Trophoblast cell (in vitro differentiated cells and primary cell): ENCODE data around the gene TBC1D8.

Experiments
- DNase-seq, 2 donors: peaks; one replicate each; pipeline ENCODE4 v3.0.0-alpha.2; 2016
- H2AFZ ChIP-seq: 2 replicates; pipeline ENCODE4 v1.6.1; 2013; ENCODE audit warnings: low read length, moderate library complexity, mild to moderate bottlenecking; ENCODE audit not compliant: insufficient read depth, poor library complexity
- H2AK5ac ChIP-seq: 2 replicates; pipeline ENCODE4 v1.6.1; 2013; ENCODE audit warnings: mild to moderate bottlenecking, low read length
- H2BK120ac ChIP-seq: 2 replicates; pipeline ENCODE4 v1.6.1; 2013; ENCODE audit warnings: low read length, mild to moderate bottlenecking, moderate library complexity; ENCODE audit not compliant: insufficient read depth, poor library complexity
- H2BK12ac ChIP-seq: 2 replicates; pipeline ENCODE4 v1.6.1; 2013; ENCODE audit warnings: mild to moderate bottlenecking, low read length, moderate library complexity
- H2BK5ac ChIP-seq: 2 replicates; pipeline ENCODE4 v1.6.1; 2013; ENCODE audit warnings: low read length, low read depth, moderate library complexity, mild to moderate bottlenecking; ENCODE audit not compliant: poor library complexity
- H3K14ac ChIP-seq: 2 replicates; pipeline ENCODE4 v1.6.1; 2013; ENCODE audit warnings: mild to moderate bottlenecking, low read length
- H3K18ac ChIP-seq: 2 replicates; pipeline ENCODE4 v1.6.1; 2013; ENCODE audit warnings: mild to moderate bottlenecking, low read length
- H3K23ac ChIP-seq: 2 replicates; pipeline ENCODE4 v1.6.1; 2013; ENCODE audit warnings: low read length
- H3K27ac ChIP-seq: 2 replicates; pipeline ENCODE4 v1.5.1; 2013; ENCODE audit warnings: low read depth, mild to moderate bottlenecking, inconsistent platforms, low read length, moderate library complexity
- H3K27me3 ChIP-seq: 2 replicates; pipeline ENCODE4 v1.6.1; 2013; ENCODE audit warnings: inconsistent platforms, mild to moderate bottlenecking, low read length, moderate library complexity; ENCODE audit not compliant: insufficient read depth
- H3K36me3 ChIP-seq, 2 experiments: 1 replicate in 1 of 2; 2 replicates in 1 of 2; pipeline ENCODE4 v1.6.1; 2013; ENCODE audit warnings: low read length in 2 of 2, mild to moderate bottlenecking in 2 of 2, moderate library complexity in 1 of 2; ENCODE audit not compliant: insufficient read depth in 2 of 2, control insufficient read depth in 1 of 2
- H3K4ac ChIP-seq: 2 replicates; pipeline ENCODE4 v1.6.1; 2013; ENCODE audit warnings: low read depth, mild to moderate bottlenecking, low read length, moderate library complexity
- H3K4me1 ChIP-seq, 2 experiments: 1 replicate in 1 of 2; 2 replicates in 1 of 2; pipeline ENCODE4 v1.6.1; 2013; ENCODE audit warnings: low read length in 2 of 2, mild to moderate bottlenecking in 2 of 2, moderate library complexity in 1 of 2; ENCODE audit not compliant: insufficient read depth in 2 of 2, control insufficient read depth in 1 of 2
- H3K4me2 ChIP-seq: 2 replicates; pipeline ENCODE4 v1.6.1; 2013; ENCODE audit warnings: inconsistent platforms, mild to moderate bottlenecking, low read length, moderate library complexity
- H3K4me3 ChIP-seq: 2 replicates; pipeline ENCODE4 v1.5.1; 2013; ENCODE audit warnings: mild to moderate bottlenecking, low read depth, low read length, inconsistent platforms
- H3K79me1 ChIP-seq: one replicate; pipeline ENCODE4 v1.6.1; 2013; ENCODE audit warnings: low read length
- H3K79me2 ChIP-seq: 2 replicates; pipeline ENCODE4 v1.6.1; 2013; ENCODE audit warnings: low read length, mild to moderate bottlenecking; ENCODE audit not compliant: control insufficient read depth, insufficient read depth, poor library complexity
- H3K9ac ChIP-seq: 2 replicates; pipeline ENCODE4 v1.6.1; 2013; ENCODE audit warnings: mild to moderate bottlenecking, low read length
- H3K9me3 ChIP-seq: 2 replicates; pipeline ENCODE4 v1.6.1; 2013; ENCODE audit warnings: low read depth, mild to moderate bottlenecking, control low read depth, inconsistent platforms, low read length; ENCODE audit not compliant: insufficient read depth
- H4K12ac ChIP-seq: 2 replicates; pipeline ENCODE4 v1.6.1; 2013; ENCODE audit warnings: low read depth, mild to moderate bottlenecking, low read length, moderate library complexity
- H4K8ac ChIP-seq: 2 replicates; pipeline ENCODE4 v1.6.1; 2013; ENCODE audit warnings: low read depth, mild to moderate bottlenecking, low read length, moderate library complexity
- H4K91ac ChIP-seq: one replicate; pipeline ENCODE4 v1.6.1; 2013; ENCODE audit warnings: low read depth, mild to moderate bottlenecking, low read length, moderate library complexity
- WGBS: extraction: QIAGEN DNeasy Blood & Tissue Kit; methylation state at CpG from one replicate; pipeline ENCODE4 v1.1.7; 2013; ENCODE audit warnings: missing lambda C conversion rate; ENCODE audit not compliant: insufficient read length, insufficient coverage; ENCODE audit errors: extremely low coverage; 5-methylcytosine and 5-hydroxymethylcytosine counted together

The TBC1D8 gene

DNA sequence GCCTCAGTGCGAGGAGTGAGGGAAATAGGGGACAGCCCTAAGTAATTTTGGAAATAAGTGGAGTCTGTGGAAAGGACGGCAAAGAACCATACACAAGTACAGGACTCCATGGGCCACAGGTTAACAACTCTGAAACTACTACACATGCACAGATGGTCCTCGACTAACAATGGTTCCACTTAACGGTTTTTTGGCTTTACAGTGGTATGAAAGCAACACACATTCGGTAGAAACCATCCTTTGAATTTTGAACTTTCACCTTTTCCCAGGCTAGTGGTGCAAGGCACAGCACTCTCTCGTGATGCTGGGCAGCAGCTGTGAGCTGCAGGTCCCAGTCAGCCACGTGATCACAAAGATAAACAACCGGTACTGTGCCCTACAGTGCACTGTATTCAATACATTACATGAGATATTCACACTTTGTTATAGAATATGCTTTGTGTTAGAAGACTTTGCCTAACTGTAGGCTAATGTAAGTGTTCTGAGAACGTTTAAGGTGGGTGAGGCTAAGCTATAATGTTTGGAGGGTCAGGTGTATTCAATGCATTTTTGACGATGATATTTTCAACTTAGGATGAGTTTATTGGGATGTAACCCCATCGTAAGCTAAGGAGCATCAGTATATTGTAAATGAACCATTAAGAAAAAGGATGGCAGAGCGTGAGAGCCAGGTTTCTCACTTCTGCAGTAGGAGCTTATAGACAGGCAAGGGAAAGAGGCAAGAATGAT lies 44.6 kb downstream of the TBC1D8 start:
- Histone ChIP-seq H2AFZ (no peak overlapping the region), H2BK12ac (no peak overlapping the region), H3K4me3 (no peak overlapping the region), H3K4ac (no peak overlapping the region), H3K27ac (no peak overlapping the region), H2BK5ac (no peak overlapping the region), H3K9ac (no peak overlapping the region), H2BK120ac (no peak overlapping the region), H3K18ac (no peak overlapping the region), H3K4me1 (peaks cover 0 to 4% of the 10 kb centered on the region in 2 experiments), H2AK5ac (no peak overlapping the region), H3K23ac (peak overlapping the region; percentile 50), H3K4me2 (no peak overlapping the region), H3K14ac (no peak overlapping the region), H3K27me3 (no peaks in the 10 kb centered on the region), H3K79me1 (no peaks in the 10 kb centered on the region), H3K79me2 (no peaks in the 10 kb centered on the region), H4K8ac (no peak overlapping the region), H4K91ac (no peak overlapping the region), H4K12ac (no peak overlapping the region), H3K9me3 (no peaks in the 10 kb centered on the region), H3K36me3 (no peaks in the 10 kb centered on the region)
- peak in 1 of 2 donors; percentile 46 for DNase-seq
- no CpG with 5 or more reads among the region's 12 CpGs for WGBS

DNA sequence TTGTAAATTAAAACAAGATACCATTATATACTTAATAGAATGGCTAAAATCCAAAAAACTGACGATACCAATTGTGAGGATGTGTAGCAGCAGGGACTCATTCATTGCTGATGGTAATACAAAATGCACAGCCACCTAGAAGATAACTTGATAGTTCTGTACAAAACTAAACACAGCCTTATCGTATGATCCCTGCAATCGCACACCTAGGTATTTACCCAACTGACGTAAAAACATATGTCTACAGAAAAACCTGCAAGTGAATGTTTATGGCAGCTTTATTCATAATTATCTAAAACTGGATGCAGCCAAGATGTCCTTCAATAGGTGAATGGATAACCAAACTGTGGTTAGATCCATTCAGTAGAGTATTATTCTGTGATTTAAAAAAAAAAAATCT lies 45.5 kb downstream of the TBC1D8 start:
- Histone ChIP-seq H4K91ac (no peak overlapping the region), H4K12ac (no peak overlapping the region), H3K18ac (no peak overlapping the region), H2BK12ac (no peak overlapping the region), H3K79me1 (no peaks in the 10 kb centered on the region), H2BK120ac (no peak overlapping the region), H3K27ac (no peak overlapping the region), H2AFZ (no peak overlapping the region), H2AK5ac (no peak overlapping the region), H3K4me2 (no peak overlapping the region), H2BK5ac (no peak overlapping the region), H3K27me3 (no peaks in the 10 kb centered on the region), H3K9ac (no peak overlapping the region), H3K4me3 (no peak overlapping the region), H4K8ac (no peak overlapping the region), H3K23ac (no peak overlapping the region), H3K9me3 (no peaks in the 10 kb centered on the region), H3K4ac (no peak overlapping the region), H3K14ac (no peak overlapping the region), H3K36me3 (no peaks in the 10 kb centered on the region), H3K4me1 (no peaks in the 10 kb centered on the region), H3K79me2 (no peaks in the 10 kb centered on the region)
- DNase-seq = no peak
- whole genome bisulfite sequencing = no CpG with 5 or more reads among the region's 4 CpGs

DNA sequence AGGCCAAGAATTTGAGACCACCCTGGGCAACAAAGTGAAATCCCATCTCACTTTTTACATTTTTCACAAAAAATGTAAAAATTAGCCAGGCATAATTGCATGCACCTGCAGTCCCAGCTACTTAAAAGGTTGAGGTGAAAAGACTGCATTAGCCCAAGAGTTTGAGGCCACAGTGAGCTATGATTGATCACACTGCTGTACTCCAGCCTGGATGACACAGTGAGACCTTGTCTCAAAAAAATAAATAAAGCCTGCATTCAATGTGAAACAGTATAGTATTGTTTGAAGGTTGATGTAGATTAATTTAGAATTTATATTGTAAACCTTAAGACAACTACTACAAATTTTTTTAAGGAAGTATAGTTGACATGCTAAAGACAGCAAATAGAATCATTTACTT lies 53.5 kb downstream of the TBC1D8 start:
- no peaks in the 10 kb centered on the region for H3K27me3 ChIP-seq
- no peaks in the 10 kb centered on the region for H3K36me3 ChIP-seq
- no peak overlapping the region for H2AFZ ChIP-seq
- no peak overlapping the region for H2BK5ac ChIP-seq
- no peaks in the 10 kb centered on the region for H3K4me1 ChIP-seq
- no peak overlapping the region for H2AK5ac ChIP-seq
- no peak overlapping the region for H3K4me3 ChIP-seq
- H4K91ac ChIP-seq = no peak overlapping the region
- no peak overlapping the region for H4K12ac ChIP-seq
- H4K8ac ChIP-seq = no peak overlapping the region
- no peaks in the 10 kb centered on the region for H3K79me2 ChIP-seq
- H3K14ac ChIP-seq = no peak overlapping the region
- no peak overlapping the region for H3K27ac ChIP-seq
- no peak overlapping the region for H2BK120ac ChIP-seq
- DNase-seq = no peak
- no peak overlapping the region for H3K18ac ChIP-seq
- H3K9me3 ChIP-seq = no peaks in the 10 kb centered on the region
- no peak overlapping the region for H3K4me2 ChIP-seq
- H2BK12ac ChIP-seq = no peak overlapping the region
- no peaks in the 10 kb centered on the region for H3K79me1 ChIP-seq
- no peak overlapping the region for H3K4ac ChIP-seq
- H3K23ac ChIP-seq = no peak overlapping the region
- no peak overlapping the region for H3K9ac ChIP-seq

DNA sequence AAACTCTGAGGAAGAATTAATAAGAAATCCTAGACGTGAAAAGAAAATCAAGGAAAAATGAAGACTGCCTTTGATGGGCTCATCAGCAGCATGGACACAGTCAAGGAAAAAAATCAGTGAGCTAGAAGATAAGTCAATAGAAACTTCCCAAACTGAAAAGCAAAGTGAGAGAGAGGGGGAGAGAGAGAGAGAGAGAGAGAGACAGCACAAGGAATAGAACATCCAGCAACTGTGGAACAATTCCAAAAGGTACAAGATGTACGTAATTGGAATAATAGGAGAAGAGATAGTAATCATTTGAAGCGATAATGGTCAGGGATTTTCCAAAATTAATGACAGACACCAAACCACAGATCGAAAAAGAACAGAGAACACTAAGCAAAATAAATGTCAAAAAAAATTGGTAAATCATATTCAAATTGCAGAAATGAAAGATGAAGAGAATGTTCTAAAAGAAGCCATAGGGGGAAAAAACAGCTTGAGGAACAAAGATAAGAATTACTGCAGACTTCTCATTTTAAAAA lies 54.5 kb downstream of the TBC1D8 start:
- no CpG with 5 or more reads among the region's 4 CpGs for WGBS
- no peak overlapping the region for H2BK5ac ChIP-seq
- no peak overlapping the region for H3K4ac ChIP-seq
- no peaks in the 10 kb centered on the region for H3K36me3 ChIP-seq
- no peaks in the 10 kb centered on the region for H3K9me3 ChIP-seq
- H3K4me2 ChIP-seq = no peak overlapping the region
- no peak overlapping the region for H4K12ac ChIP-seq
- H2AK5ac ChIP-seq = no peak overlapping the region
- H3K27ac ChIP-seq = no peak overlapping the region
- no peak for DNase-seq
- no peak overlapping the region for H3K23ac ChIP-seq
- no peak overlapping the region for H4K91ac ChIP-seq
- no peaks in the 10 kb centered on the region for H3K79me1 ChIP-seq
- H3K18ac ChIP-seq = no peak overlapping the region
- H2BK12ac ChIP-seq = no peak overlapping the region
- H4K8ac ChIP-seq = no peak overlapping the region
- H3K79me2 ChIP-seq = no peaks in the 10 kb centered on the region
- H3K4me3 ChIP-seq = no peak overlapping the region
- no peaks in the 10 kb centered on the region for H3K27me3 ChIP-seq
- no peak overlapping the region for H3K14ac ChIP-seq
- H3K9ac ChIP-seq = no peak overlapping the region
- H3K4me1 ChIP-seq = no peaks in the 10 kb centered on the region
- no peak overlapping the region for H2AFZ ChIP-seq
- no peak overlapping the region for H2BK120ac ChIP-seq
